CD4-positive, alpha-beta T cell treated with Interleukin-6 at 100 ng/mL for 8 hours (primary cell): ENCODE data around the gene CAMK2B.

Experiments used
- DNase-seq: peaks from one replicate; pipeline ENCODE4 v3.0.0-alpha.2; 2020; ENCODE audit warnings: mixed read lengths, low spot score

CAMK2B gene

GRCh38 chr7:44228571-44229350 is 96.6 kb downstream of the CAMK2B start:
- no peak for DNase-seq

GRCh38 chr7:44227911-44228310 is 97.5 kb downstream of the CAMK2B start:
- no peak for DNase-seq

GRCh38 chr7:44226396-44226753 is 99.0 kb downstream of the CAMK2B start:
- no peak for DNase-seq

- DNase-seq: no peak
These were observed 99.6 kb downstream of the CAMK2B start for GRCh38 chr7:44225566-44226395.

- no peak for DNase-seq
These were observed 100.3 kb downstream of the CAMK2B start for GRCh38 chr7:44224974-44225565.

- DNase-seq: no peak
These were observed 101.1 kb downstream of the CAMK2B start for GRCh38 chr7:44224080-44224973.

- DNase-seq: no peak
These were observed 101.9 kb downstream of the CAMK2B start for GRCh38 chr7:44223362-44224079.

- no peak for DNase-seq
These were observed 102.6 kb downstream of the CAMK2B start for GRCh38 chr7:44222776-44223261.

GRCh38 chr7:44222074-44222473 is 103.3 kb downstream of the CAMK2B start:
- DNase-seq: no peak

GRCh38 chr7:44221231-44221791 is 104.1 kb downstream of the CAMK2B start:
- no peak for DNase-seq

- no peak for DNase-seq
These were observed 104.9 kb downstream of the CAMK2B start for GRCh38 chr7:44220358-44221112.

GRCh38 chr7:44220046-44220357 is 105.4 kb downstream of the CAMK2B start:
- no peak for DNase-seq

- DNase-seq: no peak
These were observed 105.9 kb downstream of the CAMK2B start for GRCh38 chr7:44219371-44220045.

GRCh38 chr7:44218418-44219201 is 106.8 kb downstream of the CAMK2B start:
- no peak for DNase-seq

GRCh38 chr7:44217852-44218402 is 107.5 kb downstream of the CAMK2B start:
- no peak for DNase-seq

- DNase-seq: no peak
These were observed 108.1 kb downstream of the CAMK2B start for GRCh38 chr7:44217223-44217714.

- DNase-seq: no peak
These were observed 108.7 kb downstream of the CAMK2B start for GRCh38 chr7:44216521-44217222.

- DNase-seq: no peak
These were observed 109.4 kb downstream of the CAMK2B start for GRCh38 chr7:44216019-44216418.
